IPS-18a (cell line): ENCODE data around the gene YWHAE.
"Not testable (repeated sequence)": the region's sequence is repeated elsewhere in the genome, so short reads cannot be mapped to it uniquely, and the experiment has no call there.

Experiments
- H3K27ac ChIP-seq: one replicate; pipeline ENCODE4 v1.5.1; 2013; ENCODE audit warnings: low read length
- H3K27me3 ChIP-seq: one replicate; pipeline ENCODE4 v1.6.1; 2013; ENCODE audit warnings: mild to moderate bottlenecking, low read length; ENCODE audit not compliant: control insufficient read depth, insufficient read depth
- H3K36me3 ChIP-seq: one replicate; pipeline ENCODE4 v1.6.1; 2013; ENCODE audit warnings: low read depth, low read length; ENCODE audit not compliant: control insufficient read depth
- H3K4me1 ChIP-seq: one replicate; pipeline ENCODE4 v1.6.1; 2013; ENCODE audit warnings: low read depth, low read length; ENCODE audit not compliant: control insufficient read depth
- H3K4me3 ChIP-seq: one replicate; pipeline ENCODE4 v1.5.1; 2013; ENCODE audit warnings: low read length
- H3K9ac ChIP-seq: one replicate; pipeline ENCODE4 v1.6.1; 2013; ENCODE audit warnings: mild to moderate bottlenecking, low read length, moderate library complexity
- H3K9me3 ChIP-seq: one replicate; pipeline ENCODE4 v1.6.1; 2013; ENCODE audit warnings: low read depth, low read length; ENCODE audit not compliant: control insufficient read depth

Gene YWHAE

DNA sequence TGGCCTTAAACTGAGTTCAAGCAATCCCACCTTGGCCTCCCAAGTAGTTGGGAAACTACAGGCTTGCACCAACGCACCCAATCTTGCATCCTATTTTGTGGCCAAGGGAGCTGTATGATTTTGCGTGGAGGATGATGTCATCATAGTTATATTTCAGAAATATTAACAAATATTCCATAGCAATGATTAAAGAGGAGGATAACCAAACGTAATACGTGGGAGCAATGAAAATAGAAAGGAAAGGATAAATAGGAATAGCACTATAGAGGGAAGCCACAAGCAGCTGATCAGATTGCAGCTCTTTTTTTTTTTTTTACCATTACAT lies 2.2 kb upstream of the YWHAE start:
- Histone ChIP-seq H3K4me3 (no peak overlapping the region), H3K9ac (no peak overlapping the region), H3K9me3 (no peaks in the 10 kb centered on the region), H3K4me1 (peaks cover 11% of the 10 kb centered on the region), H3K27me3 (no peaks in the 10 kb centered on the region), H3K27ac (no peak overlapping the region), H3K36me3 (no peaks in the 10 kb centered on the region)

DNA sequence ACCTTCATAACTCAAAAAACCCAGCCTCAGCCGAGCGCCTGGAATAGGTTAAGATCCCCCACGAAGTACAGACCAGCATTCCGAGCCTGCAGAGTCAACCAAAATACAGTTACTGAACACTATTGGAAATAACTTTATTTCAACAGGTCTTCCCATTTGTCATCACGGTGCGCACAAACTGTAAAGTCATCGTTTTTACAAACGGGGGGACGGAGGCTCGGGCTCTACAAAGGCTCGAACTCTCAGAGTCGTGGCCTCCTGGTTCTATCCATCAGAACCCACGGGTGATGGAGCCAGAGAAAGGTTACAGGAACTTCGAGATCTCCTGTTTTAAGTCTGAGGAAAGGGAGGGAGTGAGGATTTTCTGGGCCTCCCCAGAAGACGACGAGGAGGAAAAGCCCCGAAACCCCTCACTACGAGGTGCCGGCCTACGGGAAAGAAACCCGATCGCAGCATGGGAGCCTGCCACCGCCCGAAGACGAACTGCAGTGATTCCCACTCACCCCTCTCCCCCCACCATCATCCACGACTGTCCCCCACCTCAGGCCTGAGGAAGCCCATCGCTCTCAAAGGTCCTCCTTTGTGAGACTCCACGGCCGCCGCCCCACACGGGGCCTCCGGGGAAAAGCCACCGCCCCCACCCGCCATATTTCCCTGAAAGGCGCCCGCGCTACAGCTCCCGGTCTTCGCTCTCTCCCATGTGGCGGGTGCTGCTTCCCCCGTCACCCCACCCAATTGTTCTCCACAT lies 917 bp downstream of the YWHAE start:
- H3K27ac ChIP-seq: peak overlapping the region; percentile 99
- no peaks in the 10 kb centered on the region for H3K27me3 ChIP-seq
- H3K36me3 ChIP-seq: no peaks in the 10 kb centered on the region
- H3K4me3 ChIP-seq: peak overlapping the region; percentile 83
- H3K9me3 ChIP-seq: no peaks in the 10 kb centered on the region
- H3K9ac ChIP-seq: peak overlapping the region; percentile 87
- peaks cover 14% of the 10 kb centered on the region for H3K4me1 ChIP-seq

DNA sequence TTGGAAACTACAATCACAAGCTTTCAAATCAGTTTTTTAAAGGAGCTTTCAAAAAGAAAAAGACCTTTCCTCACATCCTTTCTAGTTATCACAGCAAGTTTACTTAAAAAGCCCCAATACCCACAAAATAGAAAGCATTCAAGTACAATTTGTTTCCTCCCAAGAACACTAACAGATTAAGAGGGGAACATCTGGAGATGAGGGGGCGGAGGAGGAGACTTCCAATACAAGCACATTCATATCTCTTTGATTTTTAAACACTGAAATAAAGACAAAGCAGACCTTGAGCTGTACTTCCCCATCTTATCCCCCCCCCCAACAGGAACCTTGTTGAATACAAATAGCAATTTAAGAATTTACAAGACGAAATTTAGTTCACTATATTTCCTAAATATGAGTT lies 2.0 kb downstream of the YWHAE start:
- H3K4me1 ChIP-seq: peaks cover 24% of the 10 kb centered on the region
- H3K4me3 ChIP-seq: peak overlapping the region; percentile 83
- H3K36me3 ChIP-seq: no peaks in the 10 kb centered on the region
- no peaks in the 10 kb centered on the region for H3K27me3 ChIP-seq
- no peak overlapping the region for H3K27ac ChIP-seq
- peak overlapping the region; percentile 87 for H3K9ac ChIP-seq
- H3K9me3 ChIP-seq: no peaks in the 10 kb centered on the region

DNA sequence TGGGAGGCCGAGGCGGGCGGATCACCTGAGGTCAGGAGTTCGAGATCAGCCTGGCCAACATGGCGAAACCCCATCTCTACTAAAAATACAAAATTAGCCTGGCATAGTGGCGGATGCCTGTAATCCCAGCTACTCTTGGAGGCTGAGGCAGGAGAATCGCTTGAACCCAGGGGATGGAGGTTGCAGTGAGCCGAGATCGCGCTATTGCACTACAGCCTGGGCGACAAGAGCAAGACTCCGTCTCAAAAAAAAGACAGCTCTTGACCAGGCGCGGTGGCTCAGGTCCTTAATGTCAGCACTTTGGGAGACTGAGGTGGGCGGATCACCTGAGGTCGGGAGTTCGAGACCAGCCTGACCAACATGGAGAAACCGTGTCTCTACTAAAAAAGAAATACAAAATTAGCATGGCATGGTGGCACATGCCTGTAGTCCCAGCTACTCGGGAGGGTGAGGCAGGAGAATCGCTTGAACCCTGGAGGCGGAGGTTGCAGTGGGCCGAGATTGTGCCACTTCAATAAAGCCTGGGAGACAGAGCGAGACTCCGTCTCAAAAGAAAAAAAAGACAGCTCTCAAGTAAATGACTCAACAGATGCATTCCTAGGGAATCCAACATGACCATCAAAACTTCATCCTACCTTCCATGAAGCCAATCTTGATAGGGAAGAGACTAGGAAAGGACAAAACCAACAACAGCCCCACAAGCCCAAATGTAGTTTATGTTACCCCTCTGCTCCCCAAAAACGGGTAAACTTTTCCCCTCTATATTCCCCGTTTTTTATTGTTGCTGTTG lies 4.0 kb downstream of the YWHAE start:
- not testable (repeated sequence) for H3K36me3 ChIP-seq, H3K27ac ChIP-seq, H3K27me3 ChIP-seq, H3K4me3 ChIP-seq, H3K9me3 ChIP-seq, H3K9ac ChIP-seq
- peaks cover 30% of the 10 kb centered on the region for H3K4me1 ChIP-seq

DNA sequence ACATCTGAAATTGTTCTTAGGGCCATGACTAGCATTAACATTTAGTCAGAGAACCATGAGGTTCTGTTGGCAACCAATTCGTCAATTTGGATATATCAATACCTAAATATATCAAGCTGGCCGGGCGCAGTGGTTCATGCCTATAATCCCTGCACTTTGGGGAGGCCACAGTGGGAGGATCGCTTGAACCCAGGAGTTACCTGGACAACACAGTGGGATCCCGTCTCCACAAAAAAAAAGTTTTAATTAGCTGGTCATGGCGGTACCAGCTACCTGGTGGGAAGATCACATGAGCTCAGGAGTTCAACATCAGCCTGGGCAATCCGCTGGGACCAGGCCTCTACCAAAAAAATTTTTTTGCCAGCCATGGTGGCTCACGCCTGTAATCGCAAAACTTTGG lies 8.4 kb downstream of the YWHAE start:
- Histone ChIP-seq H3K9me3 (no peaks in the 10 kb centered on the region), H3K4me1 (peaks cover 21% of the 10 kb centered on the region), H3K27me3 (no peaks in the 10 kb centered on the region), H3K27ac (no peak overlapping the region), H3K36me3 (no peaks in the 10 kb centered on the region), H3K9ac (no peak overlapping the region), H3K4me3 (no peak overlapping the region)

DNA sequence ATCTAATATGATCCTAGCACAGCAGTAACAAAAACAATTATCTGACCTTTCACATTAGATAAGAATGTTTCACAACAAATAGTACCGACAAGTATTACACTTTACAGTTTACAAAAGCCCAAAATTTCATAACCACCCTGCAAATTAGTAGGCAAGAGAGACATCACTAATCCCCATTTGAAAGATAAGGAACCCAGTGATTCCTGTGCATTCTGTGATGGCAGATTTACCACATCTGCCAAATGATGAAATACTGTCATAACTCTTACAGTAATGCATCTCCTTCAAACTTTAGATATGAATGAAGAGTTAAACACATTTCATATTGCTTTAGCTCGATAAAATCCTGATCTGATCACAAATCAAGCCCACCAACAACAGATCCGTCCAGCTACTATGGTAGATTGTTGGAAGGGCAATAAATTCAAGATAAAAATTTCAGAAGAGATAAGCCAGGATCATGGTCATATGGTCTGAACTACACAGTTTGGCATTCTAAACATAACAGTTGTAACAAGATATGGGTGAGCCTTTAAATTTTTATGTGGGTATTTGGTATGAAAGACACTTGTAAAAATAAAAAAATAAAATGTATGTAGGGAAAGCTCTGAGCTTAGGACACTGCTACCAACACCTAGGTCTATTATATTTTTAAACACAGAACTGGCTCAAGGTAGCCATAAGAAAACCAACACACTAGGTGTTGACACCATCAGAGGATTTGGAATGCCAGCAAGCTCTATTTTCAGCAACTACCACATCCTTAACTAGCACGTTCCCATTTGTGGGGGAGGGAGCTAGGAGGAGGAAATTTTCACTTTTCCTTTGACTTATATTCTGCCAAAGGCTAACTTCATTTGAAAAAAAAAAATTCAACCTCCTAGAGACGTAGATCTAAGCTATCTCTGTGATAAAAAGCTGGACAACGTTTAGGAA lies 9.3 kb downstream of the YWHAE start:
- no peak overlapping the region for H3K4me3 ChIP-seq
- no peak overlapping the region for H3K27ac ChIP-seq
- no peaks in the 10 kb centered on the region for H3K27me3 ChIP-seq
- H3K36me3 ChIP-seq: no peaks in the 10 kb centered on the region
- H3K9ac ChIP-seq: no peak overlapping the region
- H3K9me3 ChIP-seq: no peaks in the 10 kb centered on the region
- H3K4me1 ChIP-seq: peaks cover 21% of the 10 kb centered on the region

DNA sequence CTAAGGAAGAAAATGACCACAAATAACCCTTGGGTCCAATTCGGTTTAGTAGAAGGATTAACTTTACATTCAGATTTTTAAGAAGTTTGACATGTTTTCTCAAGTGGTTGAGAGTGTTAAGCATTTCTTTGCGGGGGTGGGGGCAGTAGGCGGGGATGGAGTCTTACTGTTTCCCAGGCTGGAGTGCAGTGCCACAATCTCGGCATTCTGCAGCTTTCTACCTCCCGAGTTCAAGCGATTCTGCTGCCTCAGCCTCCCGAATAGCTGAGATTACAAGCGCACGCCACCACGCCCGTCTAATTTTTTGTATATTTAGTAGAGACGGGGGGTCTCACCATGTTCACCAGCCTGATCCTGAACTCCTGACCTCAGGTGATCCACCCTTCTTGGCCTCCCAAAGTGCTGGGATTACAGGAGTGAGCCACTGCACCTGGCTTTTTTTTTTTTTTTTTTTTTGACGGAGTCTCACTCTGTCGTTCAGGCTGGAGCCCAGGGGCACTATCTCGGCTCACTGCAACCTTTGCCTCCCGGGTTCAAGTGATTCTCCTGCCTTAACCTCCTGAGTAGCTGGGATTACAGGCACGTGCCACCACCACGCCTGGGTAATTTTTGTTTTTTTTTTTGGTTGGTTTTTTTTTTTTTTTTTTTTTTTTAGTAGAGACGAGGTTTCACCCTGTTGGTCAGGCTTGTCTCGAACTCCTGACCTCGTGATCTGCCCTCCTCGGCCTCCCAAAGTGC lies 12.4 kb downstream of the YWHAE start:
- not testable (repeated sequence) for H3K36me3 ChIP-seq, H3K9me3 ChIP-seq, H3K4me1 ChIP-seq, H3K4me3 ChIP-seq, H3K27ac ChIP-seq, H3K9ac ChIP-seq, H3K27me3 ChIP-seq

DNA sequence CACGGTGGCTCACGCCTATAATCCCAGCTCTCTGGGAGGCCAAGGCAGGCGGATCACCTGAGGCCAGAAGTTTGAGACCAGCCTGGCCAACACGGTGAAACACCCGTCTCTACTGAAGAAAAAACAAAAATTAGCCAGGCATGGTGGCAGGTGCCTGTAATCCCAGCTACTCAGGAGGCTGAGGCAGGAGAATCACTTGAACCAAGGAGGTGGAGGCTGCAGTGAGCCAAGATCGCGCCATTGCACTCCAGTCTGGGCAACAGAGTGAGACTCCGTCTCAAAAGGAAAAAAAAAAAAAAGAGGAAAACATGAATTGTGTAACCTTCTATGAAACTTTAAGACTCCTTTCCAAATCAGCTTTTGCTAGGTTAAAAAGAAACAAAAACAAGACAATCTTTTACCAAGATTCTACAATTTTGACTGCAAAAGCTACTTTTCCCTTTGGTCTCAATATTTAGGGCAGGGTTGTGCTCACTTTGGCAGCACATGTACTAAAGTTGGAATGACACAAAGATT lies 13.3 kb downstream of the YWHAE start:
- not testable (repeated sequence) for H3K36me3 ChIP-seq, H3K27ac ChIP-seq, H3K27me3 ChIP-seq, H3K9ac ChIP-seq, H3K9me3 ChIP-seq, H3K4me3 ChIP-seq, H3K4me1 ChIP-seq

DNA sequence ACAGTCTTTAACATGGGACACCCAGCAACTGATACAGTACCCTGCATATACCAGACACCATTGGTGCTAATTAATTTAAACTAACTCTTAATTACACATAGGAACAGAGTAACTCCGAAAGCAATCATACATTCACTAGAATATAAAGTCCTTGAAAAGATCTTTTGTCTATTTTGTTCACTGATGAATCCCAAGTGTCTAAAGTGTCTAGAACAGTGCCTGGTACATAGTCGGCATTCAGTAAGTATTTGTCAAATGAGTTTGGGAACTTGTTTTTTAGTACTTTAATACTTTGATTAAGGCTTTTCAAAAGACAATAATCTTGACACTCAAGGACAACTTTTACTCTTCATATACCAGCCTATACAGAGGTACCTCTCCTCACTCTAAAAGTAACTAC lies 13.8 kb downstream of the YWHAE start:
- H3K27me3 ChIP-seq: no peaks in the 10 kb centered on the region
- H3K9me3 ChIP-seq: no peaks in the 10 kb centered on the region
- H3K27ac ChIP-seq: no peak overlapping the region
- no peak overlapping the region for H3K9ac ChIP-seq
- H3K4me3 ChIP-seq: no peak overlapping the region
- no peaks in the 10 kb centered on the region for H3K36me3 ChIP-seq
- peaks cover 4% of the 10 kb centered on the region for H3K4me1 ChIP-seq

DNA sequence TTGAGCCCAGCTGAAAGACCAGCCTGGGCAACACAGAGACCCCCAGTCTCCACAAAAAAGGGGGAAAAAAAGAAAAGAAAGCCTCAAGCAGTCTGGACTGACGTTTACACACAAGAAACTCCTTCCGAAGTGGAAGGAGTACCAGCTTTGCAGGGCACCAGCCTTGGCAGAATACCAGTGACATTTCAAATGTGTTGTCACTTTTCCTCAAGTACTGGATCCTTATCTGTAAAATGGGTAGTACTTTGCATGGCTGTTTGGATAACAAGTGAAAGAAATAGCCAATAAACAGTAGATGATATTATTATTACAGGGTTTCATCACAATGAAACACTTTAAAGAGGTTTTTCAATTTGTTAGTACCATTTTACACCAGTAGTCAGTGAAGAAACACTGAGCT lies 14.2 kb downstream of the YWHAE start:
- Histone ChIP-seq H3K27ac (no peak overlapping the region), H3K4me3 (no peak overlapping the region), H3K9me3 (no peaks in the 10 kb centered on the region), H3K4me1 (peaks cover 4% of the 10 kb centered on the region), H3K36me3 (no peaks in the 10 kb centered on the region), H3K27me3 (no peaks in the 10 kb centered on the region), H3K9ac (no peak overlapping the region)
